ENCODE measurements around the gene GLG1.

Gene GLG1

GRCh38 chr16:74463888-74464287 is 143.0 kb downstream of the GLG1 start:
- no peak for DNase-seq (ENCODE audit: low read depth)
- TF ChIP-seq, protein P1, sequence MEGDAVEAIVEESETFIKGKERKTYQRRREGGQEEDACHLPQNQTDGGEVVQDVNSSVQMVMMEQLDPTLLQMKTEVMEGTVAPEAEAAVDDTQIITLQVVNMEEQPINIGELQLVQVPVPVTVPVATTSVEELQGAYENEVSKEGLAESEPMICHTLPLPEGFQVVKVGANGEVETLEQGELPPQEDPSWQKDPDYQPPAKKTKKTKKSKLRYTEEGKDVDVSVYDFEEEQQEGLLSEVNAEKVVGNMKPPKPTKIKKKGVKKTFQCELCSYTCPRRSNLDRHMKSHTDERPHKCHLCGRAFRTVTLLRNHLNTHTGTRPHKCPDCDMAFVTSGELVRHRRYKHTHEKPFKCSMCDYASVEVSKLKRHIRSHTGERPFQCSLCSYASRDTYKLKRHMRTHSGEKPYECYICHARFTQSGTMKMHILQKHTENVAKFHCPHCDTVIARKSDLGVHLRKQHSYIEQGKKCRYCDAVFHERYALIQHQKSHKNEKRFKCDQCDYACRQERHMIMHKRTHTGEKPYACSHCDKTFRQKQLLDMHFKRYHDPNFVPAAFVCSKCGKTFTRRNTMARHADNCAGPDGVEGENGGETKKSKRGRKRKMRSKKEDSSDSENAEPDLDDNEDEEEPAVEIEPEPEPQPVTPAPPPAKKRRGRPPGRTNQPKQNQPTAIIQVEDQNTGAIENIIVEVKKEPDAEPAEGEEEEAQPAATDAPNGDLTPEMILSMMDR (conservative IDR thresholded peaks at IDR 0.05; ENCODE audit: low read depth, low read length), result no peak
- H3K4me3 ChIP-seq (ENCODE audit: low read depth, low read length), result no peak overlapping the region

DNA sequence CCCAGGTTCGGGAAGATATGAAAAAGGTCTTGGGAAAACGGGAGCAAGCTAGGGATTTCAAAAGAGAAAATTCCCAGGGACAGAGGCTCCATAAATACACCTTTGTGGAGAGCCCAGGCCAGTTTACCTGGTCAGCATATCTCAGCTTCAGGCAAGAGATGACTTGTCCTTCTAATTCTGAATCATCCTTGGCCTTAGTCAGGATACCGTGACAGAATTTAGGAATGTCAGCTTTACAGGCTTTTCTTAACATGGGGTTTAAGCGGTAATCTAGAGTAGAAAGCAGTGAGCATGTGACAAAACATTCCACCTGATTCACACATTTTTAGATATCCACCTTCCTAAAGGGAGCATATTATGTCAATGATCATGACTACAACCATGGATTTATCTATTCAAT is 144.6 kb downstream of the GLG1 start:
- DNase-seq (ENCODE audit: low read depth), result no peak
- TF ChIP-seq, protein P1 (conservative IDR thresholded peaks at IDR 0.05; ENCODE audit: low read depth, low read length), result no peak
- no peak overlapping the region for H3K4me3 ChIP-seq (ENCODE audit: low read depth, low read length)

DNA sequence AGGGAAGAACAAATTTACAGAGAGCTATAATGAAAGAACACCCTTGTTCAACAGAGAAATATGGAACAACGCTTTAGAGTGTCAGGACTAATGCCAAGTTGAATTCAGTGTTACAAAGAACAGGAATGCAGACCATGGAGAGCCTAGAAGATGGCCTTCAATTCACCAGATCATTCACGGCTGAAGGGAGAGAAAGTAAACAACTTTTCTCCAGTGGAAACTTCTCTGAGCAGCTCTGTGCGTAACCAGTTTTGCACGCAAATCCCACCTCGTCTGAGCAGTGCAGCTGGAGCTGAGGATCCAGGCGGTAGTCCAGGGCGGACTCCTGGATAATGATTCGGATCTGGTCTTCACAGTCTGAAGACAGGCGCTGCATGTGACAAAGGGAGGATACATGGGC is 145.1 kb downstream of the GLG1 start:
- DNase-seq (ENCODE audit: low read depth), result no peak
- TF ChIP-seq, protein P1 (conservative IDR thresholded peaks at IDR 0.05; ENCODE audit: low read depth, low read length), result no peak
- H3K4me3 ChIP-seq (ENCODE audit: low read depth, low read length), result no peak overlapping the region

- TF ChIP-seq, protein P1 (conservative IDR thresholded peaks at IDR 0.05; ENCODE audit: low read depth, low read length), result no peak
- no peak for DNase-seq (ENCODE audit: low read depth)
- H3K4me3 ChIP-seq (ENCODE audit: low read depth, low read length), result no peak overlapping the region
Measured at GRCh38 chr16:74460542-74460941, 146.4 kb downstream of the GLG1 start.

GRCh38 chr16:74456290-74456625 is 150.7 kb downstream of the GLG1 start:
- H3K4me3 ChIP-seq (ENCODE audit: low read depth, low read length), result no peak overlapping the region
- TF ChIP-seq, protein P1 (conservative IDR thresholded peaks at IDR 0.05; ENCODE audit: low read depth, low read length), result no peak

GRCh38 chr16:74455619-74456289 is 151.2 kb downstream of the GLG1 start:
- TF ChIP-seq, protein P1 (conservative IDR thresholded peaks at IDR 0.05; ENCODE audit: low read depth, low read length), result no peak
- DNase-seq (ENCODE audit: low read depth), result peak; percentile 78
- no peak overlapping the region for H3K4me3 ChIP-seq (ENCODE audit: low read depth, low read length)

More at GRCh38 chr16:74456290-74456625, 150.7 kb downstream of the GLG1 start:
- no peak for DNase-seq (ENCODE audit: low read depth)

DNA sequence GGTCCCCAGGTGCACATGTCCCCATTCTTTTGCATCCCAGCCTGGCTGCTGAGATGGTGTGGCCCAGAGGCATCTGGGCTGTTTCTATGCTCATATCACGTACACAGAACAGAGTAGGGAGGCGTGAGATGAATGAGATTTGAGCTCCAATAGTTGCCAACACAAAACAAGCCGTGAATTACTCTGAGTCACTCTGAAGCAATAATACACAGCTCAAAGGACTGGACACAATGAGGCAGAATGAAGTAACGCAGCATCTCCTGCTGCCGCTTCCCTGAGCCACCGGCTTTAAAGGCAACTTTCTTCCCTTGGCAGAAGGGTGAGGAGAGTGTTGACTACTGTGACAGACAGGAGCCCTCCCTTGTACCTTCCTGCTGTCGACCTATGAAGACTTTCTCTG is 151.7 kb downstream of the GLG1 start:
- TF ChIP-seq, protein P1 (conservative IDR thresholded peaks at IDR 0.05; ENCODE audit: low read depth, low read length), result no peak
- no peak overlapping the region for H3K4me3 ChIP-seq (ENCODE audit: low read depth, low read length)
- peak; percentile 88 for DNase-seq (ENCODE audit: low read depth)

Data from choroid plexus epithelial cell (primary cell).